CD4-positive, alpha-beta T cell (primary cell): ENCODE results near the gene TF. TPM values are rescaled to one million over a fixed set of nuclear protein-coding genes. Genes with fewer than 3 reads are reported as not detected.

Experiments
- ATAC-seq: fragments of 200-7000 bp; cut with Tn5 transposase; one replicate; pipeline ENCODE4 v1.10.0; 2022; ENCODE audit warnings: mild to moderate bottlenecking; ENCODE audit not compliant: poor library complexity
- CTCF ChIA-PET: fragments of 350-600 bp; sonication (Branson Sonifier 250); formaldehyde crosslinking; loops from one replicate; lab custom pipeline; 2021; ENCODE audit warnings: antibody characterized with exemption, inconsistent platforms; lab: Charles Lee
- POLR2A ChIA-PET: fragments of 350-600 bp; sonication (Branson Sonifier 250); formaldehyde crosslinking; loops from one replicate; lab custom pipeline; 2021; ENCODE audit warnings: antibody characterized with exemption, inconsistent platforms; lab: Charles Lee
- DNase-seq, 14 experiments: peaks; one replicate each; pipeline ENCODE4 v3.0.0-alpha.2; 2013 to 2020; ENCODE audit warnings: mixed read lengths in 2 of 14
- H3K27ac ChIP-seq, 2 donors: one replicate each; pipeline versions ENCODE4 v1.5.1 to v1.7.0; 2013; ENCODE audit warnings: low read length in 2 of 2, low read depth in 1 of 2, mild to moderate bottlenecking in 1 of 2
- H3K27me3 ChIP-seq, 2 experiments: 1 replicate in 1 of 2; 2 replicates in 1 of 2; pipeline versions ENCODE4 v1.6.1 to v1.7.0; 2013; ENCODE audit warnings: low read length in 2 of 2, control low read depth in 1 of 2, mild to moderate bottlenecking in 1 of 2, moderate library complexity in 1 of 2; ENCODE audit not compliant: insufficient read depth in 2 of 2, control insufficient read depth in 1 of 2
- H3K36me3 ChIP-seq: one replicate; pipeline ENCODE4 v1.6.1; 2013; ENCODE audit warnings: low read length, control low read depth; ENCODE audit not compliant: insufficient read depth
- H3K4me1 ChIP-seq: one replicate; pipeline ENCODE4 v1.6.1; 2013; ENCODE audit warnings: low read length, control low read depth; ENCODE audit not compliant: insufficient read depth
- H3K4me3 ChIP-seq: one replicate; pipeline ENCODE4 v1.5.1; 2013; ENCODE audit warnings: mild to moderate bottlenecking, low read length, moderate library complexity
- H3K9me3 ChIP-seq, 2 experiments: 1 replicate in 1 of 2; 2 replicates in 1 of 2; pipeline versions ENCODE4 v1.6.1 to v1.7.0; 2013; ENCODE audit warnings: low read length in 2 of 2, mild to moderate bottlenecking in 2 of 2, control low read depth in 1 of 2, moderate library complexity in 1 of 2; ENCODE audit not compliant: control insufficient read depth in 1 of 2, insufficient read depth in 1 of 2
- H3K27ac Mint-ChIP-seq: one replicate; pipeline ENCODE4 v1.8.0; 2020; ENCODE audit warnings: mixed read lengths
- H3K27me3 Mint-ChIP-seq: one replicate; pipeline ENCODE4 v1.8.0; 2021; ENCODE audit warnings: mixed read lengths
- H3K36me3 Mint-ChIP-seq: one replicate; pipeline ENCODE4 v1.8.0; 2021; ENCODE audit warnings: low read depth, mixed read lengths
- H3K4me1 Mint-ChIP-seq: one replicate; pipeline ENCODE4 v1.8.0; 2021; ENCODE audit warnings: low read depth, mixed read lengths
- H3K4me3 Mint-ChIP-seq: one replicate; pipeline ENCODE4 v1.8.0; 2020; ENCODE audit warnings: mild to moderate bottlenecking, mixed read lengths
- H3K9me3 Mint-ChIP-seq: one replicate; pipeline ENCODE4 v1.8.0; 2020; ENCODE audit warnings: mixed read lengths
- CTCF ChIP-seq: fragments of 200-600 bp; IDR thresholded peaks from one replicate; pipeline ENCODE4 v1.8.0; 2022; ENCODE audit warnings: antibody characterized with exemption, mild to moderate bottlenecking
- intact Hi-C, 2 experiments: fragments of 100-400 bp; cut with DNase I in 1 of 2; cut with micrococcal nuclease in 1 of 2; formaldehyde crosslinking; loops; one replicate each; pipeline versions ENCODE4 v1.15.1 to v1.9.0; 2023 to 2025; cut with DNase I, micrococcal nuclease
- total RNA-seq, 174 experiments: library from RNA in 2 of 174; stranded (reverse) in 2 of 174; gene quantifications; one replicate each; pipeline ENCODE4 v1.2.3 and lab custom pipeline; 2021 to 2026

TF gene
- total RNA-seq, 2 experiments from 2014 or later = 0.30 to 0.34 TPM

GRCh38 chr3:133781570-133781969 is 35.4 kb downstream of the TF start:
- CTCF ChIA-PET = no interaction called here
- peaks cover 6 to 14% of the 10 kb centered on the region in 2 experiments for H3K27me3 ChIP-seq
- ATAC-seq = no peak
- TF ChIP-seq CTCF = no peak
- no peak for DNase-seq
- intact Hi-C loops = no loop called here
- no peak overlapping the region for H3K4me3 Mint-ChIP-seq
- no peaks in the 10 kb centered on the region for H3K36me3 Mint-ChIP-seq
- peaks cover 0 to 5% of the 10 kb centered on the region in 2 experiments for H3K9me3 ChIP-seq
- no peak overlapping the region for H3K27ac ChIP-seq
- H3K9me3 Mint-ChIP-seq = no peaks in the 10 kb centered on the region
- H3K4me1 ChIP-seq = no peaks in the 10 kb centered on the region
- H3K27me3 Mint-ChIP-seq = peaks cover 40% of the 10 kb centered on the region
- no peak overlapping the region for H3K27ac Mint-ChIP-seq
- no peaks in the 10 kb centered on the region for H3K4me1 Mint-ChIP-seq
- no peak overlapping the region for H3K4me3 ChIP-seq
- POLR2A ChIA-PET = no interaction called here
- no peaks in the 10 kb centered on the region for H3K36me3 ChIP-seq

GRCh38 chr3:133782454-133782853 is 36.3 kb downstream of the TF start:
- intact Hi-C loops = no loop called here
- no peak for DNase-seq
- Histone ChIP-seq H3K36me3 (no peaks in the 10 kb centered on the region), H3K4me1 (no peaks in the 10 kb centered on the region), H3K9me3 (peaks cover 0 to 5% of the 10 kb centered on the region in 2 experiments), H3K4me3 (no peak overlapping the region), H3K27ac (no peak overlapping the region), H3K27me3 (peaks cover 6 to 14% of the 10 kb centered on the region in 2 experiments)
- no peak for TF ChIP-seq CTCF
- POLR2A ChIA-PET = no interaction called here
- CTCF ChIA-PET = no interaction called here
- Mint-ChIP-seq H3K36me3 (no peaks in the 10 kb centered on the region), H3K27me3 (peaks cover 49% of the 10 kb centered on the region), H3K4me1 (no peaks in the 10 kb centered on the region), H3K27ac (no peak overlapping the region), H3K9me3 (no peaks in the 10 kb centered on the region), H3K4me3 (no peak overlapping the region)
- no peak for ATAC-seq

- no peaks in the 10 kb centered on the region for H3K9me3 Mint-ChIP-seq
- POLR2A ChIA-PET = no interaction called here
- H3K27me3 ChIP-seq = peaks cover 6 to 14% of the 10 kb centered on the region in 2 experiments
- no peaks in the 10 kb centered on the region for H3K36me3 ChIP-seq
- no peak overlapping the region for H3K4me3 ChIP-seq
- CTCF ChIA-PET = no interaction called here
- no peaks in the 10 kb centered on the region for H3K36me3 Mint-ChIP-seq
- peaks cover 0 to 5% of the 10 kb centered on the region in 2 experiments for H3K9me3 ChIP-seq
- TF ChIP-seq CTCF = no peak
- H3K4me1 ChIP-seq = no peaks in the 10 kb centered on the region
- H3K4me1 Mint-ChIP-seq = no peaks in the 10 kb centered on the region
- intact Hi-C loops = no loop called here
- peaks cover 53% of the 10 kb centered on the region for H3K27me3 Mint-ChIP-seq
- H3K27ac ChIP-seq = no peak overlapping the region
- DNase-seq = no peak
- ATAC-seq = no peak
- H3K4me3 Mint-ChIP-seq = no peak overlapping the region
- H3K27ac Mint-ChIP-seq = no peak overlapping the region
Observed at GRCh38 chr3:133783762-133784161, 37.6 kb downstream of the TF start.
